ENCODE data around the gene DPF3. TPM values are rescaled to one million over a fixed set of nuclear protein-coding genes. Genes with fewer than 3 reads are reported as not detected.

The DPF3 gene
- total and polyA plus RNA-seq, 7 donors = 2.3 to 25.3 (median 19.4) TPM

DNA sequence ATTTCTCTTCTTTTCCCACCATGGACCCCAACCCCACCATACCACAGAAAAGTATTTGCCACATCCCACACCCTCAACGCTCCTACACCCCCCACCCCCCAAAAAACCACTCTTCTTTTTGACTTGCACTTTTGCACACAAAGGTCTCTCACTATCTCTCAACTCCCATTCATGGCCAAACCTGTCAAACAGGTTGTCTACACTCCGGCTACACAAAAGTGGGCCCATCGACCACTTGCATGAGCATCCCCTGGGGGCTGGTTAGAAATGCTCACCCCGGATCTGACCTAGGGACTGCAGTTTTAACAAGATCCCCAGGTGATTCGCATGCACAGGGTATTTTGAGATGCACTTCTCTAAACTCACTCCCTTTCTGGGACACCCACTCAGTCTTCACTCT lies 248.2 kb downstream of the DPF3 start:
- H3K27me3 ChIP-seq (ENCODE audit: insufficient read depth in 3 of 3, low read length in 2 of 3) = no peaks in the 10 kb centered on the region
- TF ChIP-seq, protein P1, sequence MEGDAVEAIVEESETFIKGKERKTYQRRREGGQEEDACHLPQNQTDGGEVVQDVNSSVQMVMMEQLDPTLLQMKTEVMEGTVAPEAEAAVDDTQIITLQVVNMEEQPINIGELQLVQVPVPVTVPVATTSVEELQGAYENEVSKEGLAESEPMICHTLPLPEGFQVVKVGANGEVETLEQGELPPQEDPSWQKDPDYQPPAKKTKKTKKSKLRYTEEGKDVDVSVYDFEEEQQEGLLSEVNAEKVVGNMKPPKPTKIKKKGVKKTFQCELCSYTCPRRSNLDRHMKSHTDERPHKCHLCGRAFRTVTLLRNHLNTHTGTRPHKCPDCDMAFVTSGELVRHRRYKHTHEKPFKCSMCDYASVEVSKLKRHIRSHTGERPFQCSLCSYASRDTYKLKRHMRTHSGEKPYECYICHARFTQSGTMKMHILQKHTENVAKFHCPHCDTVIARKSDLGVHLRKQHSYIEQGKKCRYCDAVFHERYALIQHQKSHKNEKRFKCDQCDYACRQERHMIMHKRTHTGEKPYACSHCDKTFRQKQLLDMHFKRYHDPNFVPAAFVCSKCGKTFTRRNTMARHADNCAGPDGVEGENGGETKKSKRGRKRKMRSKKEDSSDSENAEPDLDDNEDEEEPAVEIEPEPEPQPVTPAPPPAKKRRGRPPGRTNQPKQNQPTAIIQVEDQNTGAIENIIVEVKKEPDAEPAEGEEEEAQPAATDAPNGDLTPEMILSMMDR (IDR thresholded peaks at IDR 0.05) = no peak
- intact Hi-C loops (cut with DNase I) = no loop called here
- no peak for ATAC-seq
- peaks cover 4% of the 10 kb centered on the region for H3K9me3 ChIP-seq
- H3K27ac ChIP-seq = no peak overlapping the region
- no peaks in the 10 kb centered on the region for H3K36me3 ChIP-seq (ENCODE audit: insufficient read depth in 1 of 2, low read depth in 1 of 2)
- peaks cover 12% of the 10 kb centered on the region for H3K4me1 ChIP-seq
- no peak overlapping the region for H3K4me3 ChIP-seq
- no peak for DNase-seq
- 90 to 93% (median 91%) methylated on average over 5 of the region's 5 CpGs for WGBS, 3 donors

- intact Hi-C loops (cut with DNase I) = loop anchor here in 1 of 2 donors (5.0 kb wide), 1 partner anchor 98 kb away; no protein-coding TSS in a partner anchor
- Histone ChIP-seq H3K9me3 (peaks cover 4% of the 10 kb centered on the region), H3K27me3 (ENCODE audit: insufficient read depth in 3 of 3, low read length in 2 of 3) (no peaks in the 10 kb centered on the region), H3K4me1 (peaks cover 12% of the 10 kb centered on the region), H3K27ac (no peak overlapping the region), H3K4me3 (no peak overlapping the region), H3K36me3 (ENCODE audit: insufficient read depth in 1 of 2, low read depth in 1 of 2) (no peaks in the 10 kb centered on the region)
- DNase-seq (no peak), ATAC-seq (peak in 2 of 4 donors; percentile 9 to 60)
- WGBS, 3 donors = 82 to 91% (median 89%) methylated on average over 4 of the region's 4 CpGs
- TF ChIP-seq, protein P1 (IDR thresholded peaks at IDR 0.05) = peak; percentile 11
Measured at GRCh38 chr14:72644758-72645489, 249.0 kb downstream of the DPF3 start.

- Histone ChIP-seq H3K36me3 (ENCODE audit: insufficient read depth in 1 of 2, low read depth in 1 of 2) (no peaks in the 10 kb centered on the region), H3K4me3 (no peak overlapping the region), H3K27me3 (ENCODE audit: insufficient read depth in 3 of 3, low read length in 2 of 3) (no peaks in the 10 kb centered on the region), H3K9me3 (peaks cover 4% of the 10 kb centered on the region), H3K4me1 (peaks cover 12% of the 10 kb centered on the region), H3K27ac (peak overlapping the region; percentile 49)
- DNase-seq = no peak
- intact Hi-C loops (cut with DNase I) = loop anchor here in 1 of 2 donors (5.0 kb wide), 1 partner anchor 97 kb away; no protein-coding TSS in a partner anchor
- TF ChIP-seq, protein P1 (IDR thresholded peaks at IDR 0.05) = no peak
- no peak for ATAC-seq
- WGBS, 3 donors = 66 to 75% (median 72%) methylated on average over 6 of the region's 6 CpGs
Measured at GRCh38 chr14:72644038-72644437, 249.9 kb downstream of the DPF3 start.

DNA sequence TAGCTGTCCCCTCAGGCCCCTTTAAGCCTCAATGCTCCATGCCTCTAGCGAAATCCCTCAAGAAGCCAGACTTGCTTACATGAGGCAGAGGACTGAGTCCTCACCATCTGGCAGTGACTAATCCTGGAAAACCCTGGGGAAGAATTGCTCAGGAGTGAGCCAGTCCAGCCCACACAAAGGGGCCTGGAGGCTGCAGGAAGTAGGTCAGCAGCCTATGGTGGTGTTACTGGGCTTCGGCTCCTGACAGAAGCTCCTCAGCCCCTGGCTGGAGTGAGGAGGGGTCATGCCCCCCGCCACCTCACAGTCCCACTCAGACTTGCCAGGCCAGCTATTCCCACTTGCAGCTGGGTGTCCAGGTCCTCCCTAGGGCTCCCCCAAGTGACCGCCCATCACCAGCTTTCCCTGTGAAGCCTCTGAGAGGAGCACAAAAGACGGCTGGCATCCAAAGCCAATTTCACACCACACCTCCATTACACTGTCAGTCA lies 250.5 kb downstream of the DPF3 start:
- Histone ChIP-seq H3K9me3 (peaks cover 4% of the 10 kb centered on the region), H3K27ac (peak overlapping the region; percentile 49), H3K36me3 (ENCODE audit: insufficient read depth in 1 of 2, low read depth in 1 of 2) (no peaks in the 10 kb centered on the region), H3K4me1 (peaks cover 12% of the 10 kb centered on the region), H3K27me3 (ENCODE audit: insufficient read depth in 3 of 3, low read length in 2 of 3) (no peaks in the 10 kb centered on the region), H3K4me3 (no peak overlapping the region)
- TF ChIP-seq, protein P1 (IDR thresholded peaks at IDR 0.05) = no peak
- peak; percentile 55 to 69 for DNase-seq
- intact Hi-C loops (cut with DNase I) = loop anchor here in 1 of 2 donors (5.0 kb wide), 1 partner anchor 96 kb away; no protein-coding TSS in a partner anchor
- 38 to 55% (median 52%) methylated on average over 5 of the region's 5 CpGs for WGBS, 3 donors
- peak; percentile 86 to 95 (median 92) for ATAC-seq
